GM21423 (cell line): ENCODE results near the gene CDH5.
A peak's percentile ranks its signal among the peaks of the same experiment; 100 is the strongest.

Source experiments
- ATAC-seq: cut with Tn5 transposase; IDR thresholded peaks from one replicate; pipeline ENCODE4 v1.9.1; 2021; ENCODE audit warnings: mild to moderate bottlenecking, moderate library complexity; ENCODE audit not compliant: unreplicated experiment

Gene CDH5

DNA sequence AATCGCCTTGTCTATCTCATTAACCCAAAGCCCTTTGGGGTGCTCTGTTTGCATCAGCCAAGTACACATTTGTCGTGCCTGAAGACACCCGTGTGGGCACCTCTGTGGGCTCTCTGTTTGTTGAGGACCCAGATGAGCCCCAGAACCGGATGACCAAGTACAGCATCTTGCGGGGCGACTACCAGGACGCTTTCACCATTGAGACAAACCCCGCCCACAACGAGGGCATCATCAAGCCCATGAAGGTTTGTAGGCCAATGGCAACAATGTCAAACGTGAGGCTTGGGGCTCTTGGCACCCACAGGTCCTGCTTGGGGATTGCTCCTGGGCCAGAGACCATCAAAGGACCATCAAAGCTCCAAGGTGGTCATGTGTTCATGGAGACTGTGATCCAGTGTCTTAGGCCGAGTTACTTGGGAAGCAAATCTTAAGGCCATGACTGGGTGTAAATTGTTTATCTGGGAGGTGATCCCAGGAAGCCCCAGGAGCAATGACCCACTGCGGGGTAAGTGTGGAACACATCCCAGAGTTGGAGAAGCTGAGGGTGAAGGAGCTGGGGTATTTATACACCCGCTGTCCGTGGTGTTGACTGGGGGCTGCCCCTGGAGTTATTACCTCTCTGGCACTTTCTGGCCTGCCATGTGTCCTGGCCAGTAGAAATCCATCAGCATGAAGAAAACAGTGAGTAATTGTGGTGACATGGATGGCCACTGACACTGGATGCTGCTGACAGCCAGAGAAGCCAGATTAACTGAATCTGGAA is 24.0 kb downstream of the CDH5 start:
- ATAC-seq: no peak

DNA sequence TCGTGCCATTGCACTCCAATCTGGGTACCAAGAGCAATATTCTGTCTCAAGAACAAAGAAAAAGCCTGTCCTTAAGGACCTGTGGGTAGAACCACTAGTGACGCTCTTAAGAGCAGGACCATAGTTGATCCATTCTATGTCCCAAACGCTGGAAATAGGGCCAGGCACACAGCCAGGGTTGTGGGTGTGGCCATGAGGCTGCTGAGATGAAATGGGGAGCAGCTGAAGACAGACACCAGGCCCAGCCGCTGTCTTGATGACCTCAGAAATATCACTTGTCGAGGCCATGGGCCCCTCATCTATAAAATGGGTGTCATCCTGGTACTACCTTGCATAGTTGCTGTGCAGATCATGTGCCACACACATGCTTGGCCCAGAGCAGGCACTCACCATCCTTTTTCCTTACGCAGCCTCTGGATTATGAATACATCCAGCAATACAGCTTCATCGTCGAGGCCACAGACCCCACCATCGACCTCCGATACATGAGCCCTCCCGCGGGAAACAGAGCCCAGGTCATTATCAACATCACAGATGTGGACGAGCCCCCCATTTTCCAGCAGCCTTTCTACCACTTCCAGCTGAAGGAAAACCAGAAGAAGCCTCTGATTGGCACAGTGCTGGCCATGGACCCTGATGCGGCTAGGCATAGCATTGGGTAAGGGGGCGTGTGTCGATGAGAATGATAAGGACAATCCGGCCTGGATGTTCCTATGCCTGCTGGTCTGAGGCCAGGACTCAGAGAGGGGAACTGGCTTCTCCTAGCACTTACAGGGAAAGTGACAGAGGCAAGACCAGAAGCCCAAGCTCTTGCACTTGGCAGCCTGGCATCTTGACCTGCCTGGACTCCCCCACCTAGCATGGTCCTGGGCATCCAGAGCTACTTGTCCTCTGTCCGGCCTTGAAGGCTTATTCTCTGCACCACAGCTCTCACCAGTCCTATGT is 25.5 kb downstream of the CDH5 start:
- ATAC-seq: no peak

DNA sequence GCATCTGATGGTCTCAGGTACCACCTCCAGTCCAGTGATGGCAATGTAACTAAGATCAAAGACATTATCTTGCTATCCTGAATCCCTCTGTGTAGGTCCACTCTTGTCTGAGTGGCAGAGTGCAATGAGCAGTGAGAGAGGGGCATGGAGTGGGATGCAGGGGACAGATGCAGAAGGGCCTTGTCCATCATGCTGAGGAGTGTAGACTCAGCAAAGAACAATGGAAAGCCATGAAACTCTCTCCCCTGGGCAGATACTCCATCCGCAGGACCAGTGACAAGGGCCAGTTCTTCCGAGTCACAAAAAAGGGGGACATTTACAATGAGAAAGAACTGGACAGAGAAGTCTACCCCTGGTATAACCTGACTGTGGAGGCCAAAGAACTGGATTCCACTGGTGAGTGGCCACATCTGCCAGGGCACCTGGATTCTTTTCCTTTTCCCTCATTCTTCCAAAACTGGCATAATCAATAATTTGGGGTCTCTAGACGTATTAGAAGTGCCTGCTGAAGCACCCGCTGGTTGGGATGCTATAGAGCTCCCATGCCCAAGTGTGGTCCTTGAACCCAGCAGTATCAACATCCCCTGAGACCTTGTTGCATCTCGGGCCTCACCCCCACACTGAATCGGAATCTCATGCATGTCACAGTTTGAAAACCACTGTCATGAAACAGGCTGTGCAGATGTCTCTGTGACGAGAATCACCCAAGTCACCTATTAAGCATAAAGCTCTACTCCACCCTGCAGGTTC is 29.5 kb downstream of the CDH5 start:
- no peak for ATAC-seq

DNA sequence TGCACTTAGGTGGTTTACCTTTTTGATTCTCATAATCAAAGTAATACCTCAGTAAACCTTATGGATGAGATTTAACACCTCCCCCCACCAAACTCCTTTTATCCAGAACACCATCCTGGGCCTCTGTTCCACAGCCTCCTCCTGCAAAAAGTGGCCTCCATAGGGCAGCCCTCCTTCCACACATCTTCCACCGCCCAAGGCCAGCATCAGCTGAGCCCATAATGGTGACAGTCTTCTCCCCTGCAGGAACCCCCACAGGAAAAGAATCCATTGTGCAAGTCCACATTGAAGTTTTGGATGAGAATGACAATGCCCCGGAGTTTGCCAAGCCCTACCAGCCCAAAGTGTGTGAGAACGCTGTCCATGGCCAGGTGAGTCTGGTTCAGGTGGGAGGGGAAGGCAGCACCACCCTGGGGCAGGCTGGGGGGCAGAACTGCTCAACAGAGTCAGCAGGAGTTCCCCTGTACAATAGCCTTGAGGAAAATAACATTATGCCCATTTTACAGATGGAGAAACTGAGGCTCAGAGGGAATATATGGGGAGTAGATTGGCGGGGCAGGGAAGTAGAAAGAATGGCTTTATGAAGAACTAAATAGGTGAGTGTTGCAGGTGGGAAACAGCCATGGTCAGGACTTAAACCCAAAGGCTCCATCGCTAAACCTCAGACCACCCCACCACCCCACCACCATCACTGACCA is 31.4 kb downstream of the CDH5 start:
- ATAC-seq: no peak

DNA sequence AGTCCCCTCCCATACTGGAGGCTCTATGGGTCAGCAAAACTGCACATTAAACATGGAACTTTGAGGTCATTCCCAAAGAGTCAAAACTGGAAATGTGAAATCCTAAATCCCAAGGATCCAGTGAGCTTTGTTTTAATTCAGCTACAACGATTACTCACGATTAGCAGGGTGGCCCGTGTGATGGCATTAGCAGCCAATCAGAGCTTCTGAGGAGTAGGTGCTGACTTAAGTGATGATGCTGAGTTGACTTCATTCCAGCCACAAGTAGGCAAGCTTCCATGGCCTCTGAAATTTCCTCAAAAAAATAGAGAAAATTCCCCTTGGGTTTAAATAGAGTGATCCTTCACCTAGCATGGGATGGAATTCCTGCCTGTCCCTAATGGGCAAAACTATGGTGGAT is 32.5 kb downstream of the CDH5 start:
- ATAC-seq: no peak

DNA sequence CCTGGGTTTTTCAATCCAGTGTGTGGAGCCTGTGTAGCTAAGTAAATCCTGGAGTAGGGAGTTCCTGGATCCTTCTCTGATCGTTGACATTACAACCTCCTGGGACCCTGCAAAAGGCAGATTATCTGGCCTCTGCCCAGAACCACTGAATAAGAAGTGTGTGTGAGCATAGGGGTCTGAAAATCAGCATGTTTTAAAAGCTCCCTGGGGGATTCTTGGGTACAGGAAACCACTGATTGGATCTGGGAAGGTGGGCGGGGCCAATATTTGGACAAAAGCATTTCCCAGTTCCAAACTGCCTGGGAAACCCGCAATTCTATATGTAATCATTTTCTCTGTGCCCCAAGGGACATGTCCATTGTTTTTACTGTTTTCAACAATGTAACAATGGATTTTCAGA is 33.4 kb downstream of the CDH5 start:
- ATAC-seq: no peak

DNA sequence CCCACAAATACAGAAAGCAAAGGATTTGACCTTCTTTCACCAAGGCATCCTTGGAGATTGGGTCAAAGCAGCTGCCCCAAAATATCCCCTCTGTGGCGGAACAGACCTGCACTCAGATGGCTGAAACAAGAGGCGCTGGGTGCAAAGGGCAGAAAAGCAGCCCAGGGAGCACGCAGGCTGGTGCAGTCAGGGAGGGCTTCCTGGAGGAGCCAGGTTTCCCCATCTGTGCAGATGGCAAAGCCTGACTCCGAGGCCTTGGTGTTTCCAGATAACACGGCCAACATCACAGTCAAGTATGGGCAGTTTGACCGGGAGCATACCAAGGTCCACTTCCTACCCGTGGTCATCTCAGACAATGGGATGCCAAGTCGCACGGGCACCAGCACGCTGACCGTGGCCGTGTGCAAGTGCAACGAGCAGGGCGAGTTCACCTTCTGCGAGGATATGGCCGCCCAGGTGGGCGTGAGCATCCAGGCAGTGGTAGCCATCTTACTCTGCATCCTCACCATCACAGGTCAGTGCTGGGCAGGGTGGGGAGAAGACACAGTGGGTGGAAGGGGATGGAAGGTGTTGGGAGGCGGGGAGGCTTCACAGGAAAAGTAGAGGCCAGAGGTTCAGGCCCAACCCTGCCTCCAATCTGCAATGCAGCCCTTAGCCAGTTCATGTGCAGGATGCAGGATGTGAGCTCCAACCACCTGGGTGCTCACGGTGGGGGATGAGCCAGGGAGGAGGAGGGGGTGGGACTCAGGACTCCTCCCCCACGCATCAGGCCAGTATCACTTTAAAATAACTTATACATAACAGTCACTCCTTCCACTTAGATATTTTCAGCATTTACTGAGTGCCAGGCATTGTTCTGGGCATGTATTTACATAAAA is 34.3 kb downstream of the CDH5 start:
- ATAC-seq: no peak

DNA sequence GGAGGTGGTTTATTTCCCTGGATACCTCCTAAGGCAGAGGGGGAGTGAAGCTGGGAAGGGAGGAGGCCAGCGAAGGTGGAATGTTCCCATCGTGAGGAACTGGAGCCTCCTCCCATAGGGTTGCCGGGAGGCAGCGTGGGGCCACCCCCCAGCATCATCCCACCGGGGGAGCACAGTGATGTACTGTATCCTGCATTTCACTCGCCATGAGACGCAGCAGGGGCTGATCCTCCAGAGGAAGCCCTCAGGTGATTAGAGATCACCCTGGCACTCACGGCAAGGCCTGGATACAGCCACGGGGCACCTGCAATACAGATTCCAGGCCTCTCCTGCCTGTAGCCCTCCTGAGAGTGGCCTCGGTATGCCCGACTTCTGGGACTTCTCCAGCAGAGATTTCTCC is 35.1 kb downstream of the CDH5 start:
- no peak for ATAC-seq

DNA sequence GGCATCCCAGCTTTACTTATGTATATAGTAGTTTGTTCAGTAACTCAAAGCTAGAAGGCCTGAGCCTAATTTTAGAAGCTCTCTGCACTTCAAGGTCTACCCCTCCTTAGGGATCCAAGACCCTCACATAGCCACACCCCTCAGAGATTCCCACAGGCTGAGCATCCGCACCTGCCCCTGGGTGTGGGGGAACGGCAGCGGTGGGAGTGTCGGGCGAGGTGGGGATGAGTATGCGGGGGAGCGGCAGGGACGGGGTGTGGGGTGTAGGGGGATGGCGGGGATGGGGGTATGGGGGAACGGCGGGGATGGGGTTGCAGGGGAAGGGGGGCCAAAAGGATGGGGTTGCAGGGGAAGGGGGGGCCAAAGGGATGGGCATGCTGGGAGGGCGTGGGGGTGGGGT is 35.7 kb downstream of the CDH5 start:
- ATAC-seq: no peak

DNA sequence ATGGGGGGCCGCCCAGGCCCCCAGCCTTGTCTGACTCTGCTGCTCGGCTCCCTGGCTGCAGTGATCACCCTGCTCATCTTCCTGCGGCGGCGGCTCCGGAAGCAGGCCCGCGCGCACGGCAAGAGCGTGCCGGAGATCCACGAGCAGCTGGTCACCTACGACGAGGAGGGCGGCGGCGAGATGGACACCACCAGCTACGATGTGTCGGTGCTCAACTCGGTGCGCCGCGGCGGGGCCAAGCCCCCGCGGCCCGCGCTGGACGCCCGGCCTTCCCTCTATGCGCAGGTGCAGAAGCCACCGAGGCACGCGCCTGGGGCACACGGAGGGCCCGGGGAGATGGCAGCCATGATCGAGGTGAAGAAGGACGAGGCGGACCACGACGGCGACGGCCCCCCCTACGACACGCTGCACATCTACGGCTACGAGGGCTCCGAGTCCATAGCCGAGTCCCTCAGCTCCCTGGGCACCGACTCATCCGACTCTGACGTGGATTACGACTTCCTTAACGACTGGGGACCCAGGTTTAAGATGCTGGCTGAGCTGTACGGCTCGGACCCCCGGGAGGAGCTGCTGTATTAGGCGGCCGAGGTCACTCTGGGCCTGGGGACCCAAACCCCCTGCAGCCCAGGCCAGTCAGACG is 36.2 kb downstream of the CDH5 start:
- no peak for ATAC-seq

DNA sequence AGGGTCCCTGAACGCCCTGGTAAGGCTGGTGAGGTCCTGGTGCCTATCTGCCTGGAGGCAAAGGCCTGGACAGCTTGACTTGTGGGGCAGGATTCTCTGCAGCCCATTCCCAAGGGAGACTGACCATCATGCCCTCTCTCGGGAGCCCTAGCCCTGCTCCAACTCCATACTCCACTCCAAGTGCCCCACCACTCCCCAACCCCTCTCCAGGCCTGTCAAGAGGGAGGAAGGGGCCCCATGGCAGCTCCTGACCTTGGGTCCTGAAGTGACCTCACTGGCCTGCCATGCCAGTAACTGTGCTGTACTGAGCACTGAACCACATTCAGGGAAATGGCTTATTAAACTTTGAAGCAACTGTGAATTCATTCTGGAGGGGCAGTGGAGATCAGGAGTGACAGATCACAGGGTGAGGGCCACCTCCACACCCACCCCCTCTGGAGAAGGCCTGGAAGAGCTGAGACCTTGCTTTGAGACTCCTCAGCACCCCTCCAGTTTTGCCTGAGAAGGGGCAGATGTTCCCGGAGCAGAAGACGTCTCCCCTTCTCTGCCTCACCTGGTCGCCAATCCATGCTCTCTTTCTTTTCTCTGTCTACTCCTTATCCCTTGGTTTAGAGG is 37.1 kb downstream of the CDH5 start:
- no peak for ATAC-seq

DNA sequence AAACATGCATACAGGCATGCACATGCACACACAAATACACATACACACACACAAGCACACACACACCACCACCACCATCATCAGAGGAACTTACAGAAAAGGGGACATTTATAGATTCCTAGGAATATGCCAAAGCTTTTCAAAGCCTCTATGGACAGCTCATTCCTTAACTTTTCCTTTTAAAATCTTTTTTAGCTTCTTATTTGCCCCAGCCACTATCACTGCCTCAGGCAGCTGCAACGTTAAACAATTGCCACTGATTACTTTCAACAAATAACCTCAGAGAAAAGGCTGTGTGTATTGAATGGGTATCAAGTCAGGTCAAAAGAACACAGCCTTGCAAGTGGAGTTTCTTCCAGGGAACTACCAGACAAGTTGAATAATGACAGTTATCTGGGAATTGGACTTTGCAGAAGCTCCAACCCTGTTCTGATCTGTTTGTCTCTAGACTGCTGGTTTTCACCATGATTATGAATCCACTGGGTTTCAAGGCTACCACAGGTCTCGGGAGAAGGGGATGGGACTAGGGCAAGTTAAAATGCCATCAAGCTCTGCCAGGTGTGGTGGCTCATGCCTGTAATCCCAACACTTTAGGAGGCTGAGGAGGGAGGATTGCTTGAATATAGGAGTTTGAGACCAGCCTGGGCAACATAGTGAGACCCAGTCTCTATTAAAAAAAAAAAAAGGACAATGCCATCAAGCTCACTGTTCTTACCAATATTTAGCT is 38.7 kb downstream of the CDH5 start:
- no peak for ATAC-seq

DNA sequence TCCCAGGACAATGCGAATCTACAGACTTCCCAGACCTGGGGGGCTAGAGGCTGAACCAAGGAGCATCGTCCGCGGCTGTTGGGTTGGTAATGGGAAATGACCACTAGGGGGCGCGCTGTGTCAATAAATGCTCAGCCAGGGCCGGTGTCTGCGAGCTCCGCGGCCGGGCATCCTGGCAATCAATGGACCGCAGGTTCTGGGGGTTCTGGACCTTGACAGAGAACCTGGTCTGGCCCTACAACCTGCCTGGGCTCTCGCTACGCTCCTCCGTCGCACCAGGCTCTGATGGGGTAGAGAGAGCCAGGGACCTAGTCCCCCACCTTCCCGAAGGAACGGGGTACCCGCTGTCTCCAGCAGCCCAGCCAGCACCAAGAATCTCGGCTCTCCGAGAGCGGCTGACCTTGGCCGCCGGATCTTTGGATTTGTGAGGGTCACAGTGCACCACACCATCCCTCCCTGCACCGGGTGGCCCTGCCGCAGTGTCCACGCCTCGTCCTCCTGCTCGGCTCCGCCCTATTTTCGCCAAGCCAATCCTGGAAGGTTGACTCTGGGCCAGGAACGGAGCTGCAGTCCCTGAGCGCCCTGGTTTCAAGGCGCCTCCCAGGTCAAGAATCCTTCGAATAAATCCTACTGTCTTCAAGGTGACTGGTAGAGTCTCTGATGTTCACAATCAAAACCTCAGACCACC is 40.2 kb downstream of the CDH5 start:
- peak; percentile 89 for ATAC-seq

DNA sequence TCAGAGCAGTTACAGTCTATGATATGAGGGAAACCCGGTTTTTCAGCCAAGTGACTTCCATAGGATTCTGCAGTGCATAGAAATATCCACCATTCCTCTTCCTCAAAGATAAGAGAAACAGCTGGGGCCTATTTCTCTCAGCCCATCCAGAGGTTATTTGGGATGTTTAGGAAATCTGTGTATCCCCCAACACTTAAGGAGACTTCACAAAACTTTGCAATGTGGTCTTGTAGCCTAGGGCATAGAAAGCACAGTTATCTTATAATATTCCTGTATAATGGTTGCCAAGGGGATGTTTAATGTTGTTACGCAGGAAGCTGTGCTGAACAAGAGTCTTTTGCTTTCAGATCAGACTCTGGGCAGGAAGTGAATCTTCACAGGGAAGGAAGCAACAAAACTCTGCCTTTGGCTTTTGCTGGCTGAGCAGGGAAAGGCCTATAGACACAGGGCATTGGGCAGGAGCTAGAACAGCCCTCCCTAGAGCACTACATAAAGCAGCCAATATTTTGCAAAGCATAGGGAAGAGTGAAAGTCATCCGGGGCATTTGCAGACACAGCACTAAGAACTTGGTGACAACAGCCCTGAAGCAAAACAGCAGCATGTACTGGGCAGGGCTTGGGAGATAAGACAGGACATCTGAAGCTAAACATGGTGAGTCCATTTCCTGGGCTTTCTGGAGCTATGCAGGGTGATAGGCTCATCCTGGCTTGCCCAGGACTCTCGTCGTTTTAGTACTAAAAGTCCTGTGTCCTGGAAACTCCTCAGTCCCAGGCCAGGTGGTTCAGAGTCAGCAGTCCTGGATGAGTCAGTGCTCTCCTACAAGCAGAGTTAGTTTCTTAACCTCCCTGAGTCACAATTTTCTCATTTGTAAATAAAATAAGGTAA is 41.9 kb downstream of the CDH5 start:
- no peak for ATAC-seq

DNA sequence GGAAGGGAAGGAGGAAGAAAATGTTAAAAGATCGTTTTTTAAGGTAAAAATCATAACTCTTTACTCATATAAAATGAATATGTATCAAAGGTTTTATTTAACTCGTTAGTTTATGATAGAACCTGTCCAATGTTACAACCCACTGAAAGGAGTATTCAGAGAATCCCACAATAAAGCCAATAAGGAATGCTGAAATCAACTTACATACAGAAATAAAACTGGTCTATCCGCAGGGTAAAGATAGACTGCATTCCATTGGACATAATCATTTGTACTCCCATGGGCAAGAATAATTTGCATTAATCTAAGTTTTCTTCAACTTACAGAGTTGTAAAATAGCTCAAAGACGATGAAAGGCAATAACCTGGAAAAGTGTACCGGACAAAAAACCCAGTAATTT is 42.7 kb downstream of the CDH5 start:
- ATAC-seq: no peak

DNA sequence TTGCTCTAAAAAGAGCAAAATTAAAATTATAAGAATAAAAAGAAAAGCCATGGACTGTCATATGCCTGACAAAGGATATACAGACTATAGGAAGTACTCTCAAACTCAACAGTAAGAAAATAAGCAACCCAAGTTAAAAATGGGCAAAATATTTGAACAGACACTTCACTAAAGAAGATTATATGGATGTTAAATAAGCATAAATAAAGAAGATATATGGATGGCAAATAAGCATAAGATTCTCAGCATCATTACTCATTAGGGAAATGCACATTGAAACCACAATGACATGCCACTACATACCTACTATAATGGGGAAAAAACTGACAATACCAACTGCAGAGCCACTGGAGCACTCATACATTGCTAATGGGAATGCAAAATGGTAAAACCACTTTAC is 45.7 kb downstream of the CDH5 start:
- no peak for ATAC-seq

DNA sequence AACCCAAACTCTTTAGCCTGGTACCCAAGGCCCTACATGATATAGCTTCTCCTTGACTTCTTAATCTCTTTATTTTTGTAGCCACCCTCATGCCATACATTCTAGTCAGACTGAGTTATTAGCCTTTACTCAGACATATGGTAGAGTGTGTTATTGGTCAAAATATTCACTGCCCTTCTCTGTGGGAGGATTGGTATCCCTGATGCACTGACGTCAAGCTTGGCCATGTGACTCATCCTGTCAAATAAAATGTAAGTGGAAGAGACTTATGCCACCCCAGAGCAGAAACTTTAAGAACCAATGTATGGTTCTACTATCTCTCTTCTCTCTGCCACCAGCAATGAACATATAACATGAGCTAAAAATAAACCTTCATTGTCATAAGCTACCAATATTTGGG is 48.4 kb downstream of the CDH5 start:
- no peak for ATAC-seq
